ENCODE measurements around the gene IQGAP3. TPM values are rescaled to one million over a fixed set of nuclear protein-coding genes. Genes with fewer than 3 reads are reported as not detected.
A peak's percentile ranks its signal among the peaks of the same experiment; 100 is the strongest.

IQGAP3 gene
- polyA plus RNA-seq, 1 of the 3 experiments (the other 2 are of a cell fraction), result 15.6 TPM

GRCh38 chr1:156498432-156499193 is 73.8 kb downstream of the IQGAP3 start:
- no peak for DNase-seq
- Histone ChIP-seq H3K4me2 (peak overlapping the region; percentile 95), H3K9ac (peak overlapping the region; percentile 99), H2AFZ (ENCODE audit: low read depth) (no peak overlapping the region), H3F3A (replicated peaks; ENCODE audit: insufficient read depth) (peaks cover 21% of the 10 kb centered on the region), H3K27ac (ENCODE audit: low read depth in 2 of 2, low read length in 1 of 2) (peak overlapping the region; percentile 31 to 58; a peak in 3 of 4 replicates), H3K9me3 (no peaks in the 10 kb centered on the region), H3K4me1 (ENCODE audit: control insufficient read depth in 1 of 2, insufficient read depth in 2 of 2, low read depth in 1 of 2, low read length in 1 of 2) (peaks cover 40 to 62% of the 10 kb centered on the region in 2 experiments), H3K27me3 (ENCODE audit: insufficient read depth) (no peaks in the 10 kb centered on the region), H3K79me2 (ENCODE audit: insufficient read depth) (peaks cover 70% of the 10 kb centered on the region), H3K36me3 (replicated peaks in 1 of 2; ENCODE audit: control insufficient read depth in 1 of 2, insufficient read depth in 2 of 2, low read length in 1 of 2) (peaks cover 3 to 6% of the 10 kb centered on the region in 2 experiments), H3K9me2 (no peaks in the 10 kb centered on the region), H3K4me3 (ENCODE audit: low read depth in 2 of 2, low read length in 1 of 2) (peak overlapping the region; percentile 89 to 97), H4K20me1 (ENCODE audit: insufficient read depth) (peaks cover 61% of the 10 kb centered on the region)
- no peak for TF ChIP-seq FOSL2 (IDR thresholded peaks at IDR 0.05; ENCODE audit: borderline replicate concordance, low read depth)
- no peak for TF ChIP-seq PBX3 (IDR thresholded peaks at IDR 0.05)
- TF ChIP-seq SMC3 (IDR thresholded peaks at IDR 0.05; ENCODE audit: low read depth, low read length), result no peak
- TF ChIP-seq MAX (IDR thresholded peaks at IDR 0.05; ENCODE audit: low read depth), result no peak
- 39% methylated on average over 12 of the region's 12 CpGs for WGBS (ENCODE audit: low lambda C conversion rate)
- CTCF ChIA-PET, result interaction anchor here (0.9 to 7.3 kb wide), 8 partner anchors 9 to 53 kb away, joined by 3 to 47 read pairs (median 6); no protein-coding TSS in a partner anchor
- POLR2A ChIA-PET, result interaction anchor here (1.0 kb wide), 1 partner anchor 41 kb away, joined by 3 read pairs; no protein-coding TSS in a partner anchor

- Histone ChIP-seq H2AFZ (ENCODE audit: low read depth) (no peak overlapping the region), H4K20me1 (ENCODE audit: insufficient read depth) (peaks cover 68% of the 10 kb centered on the region), H3K36me3 (replicated peaks in 1 of 2; ENCODE audit: control insufficient read depth in 1 of 2, insufficient read depth in 2 of 2, low read length in 1 of 2) (peaks cover 3 to 6% of the 10 kb centered on the region in 2 experiments), H3K27ac (ENCODE audit: low read depth in 2 of 2, low read length in 1 of 2) (peak overlapping the region in 1 of 2 experiments; percentile 58; a peak in 2 of 4 replicates), H3K9me2 (no peaks in the 10 kb centered on the region), H3F3A (replicated peaks; ENCODE audit: insufficient read depth) (peaks cover 13% of the 10 kb centered on the region), H3K4me2 (peak overlapping the region; percentile 95), H3K4me3 (ENCODE audit: low read depth in 2 of 2, low read length in 1 of 2) (peak overlapping the region; percentile 1 to 89; a peak in 2 of 4 replicates), H3K9ac (no peak overlapping the region), H3K9me3 (no peaks in the 10 kb centered on the region), H3K27me3 (ENCODE audit: insufficient read depth) (no peaks in the 10 kb centered on the region), H3K4me1 (ENCODE audit: control insufficient read depth in 1 of 2, insufficient read depth in 2 of 2, low read depth in 1 of 2, low read length in 1 of 2) (peaks cover 34 to 61% of the 10 kb centered on the region in 2 experiments), H3K79me2 (ENCODE audit: insufficient read depth) (peaks cover 77% of the 10 kb centered on the region)
- POLR2A ChIA-PET, result interaction anchor here (1.0 kb wide), 1 partner anchor 40 kb away, joined by 3 read pairs; no protein-coding TSS in a partner anchor
- TF ChIP-seq SMC3 (IDR thresholded peaks at IDR 0.05; ENCODE audit: low read depth, low read length), result no peak
- no peak for TF ChIP-seq RXRA (IDR thresholded peaks at IDR 0.05; ENCODE audit: borderline replicate concordance, low read depth)
- TF ChIP-seq GABPA (IDR thresholded peaks at IDR 0.05; ENCODE audit: low read depth), result no peak
- no peak for DNase-seq
- CTCF ChIA-PET, result interaction anchor here (0.9 to 7.3 kb wide), 7 partner anchors 9 to 112 kb away, joined by 3 to 47 read pairs (median 6); no protein-coding TSS in a partner anchor
- WGBS (ENCODE audit: low lambda C conversion rate), result 96% methylated on average over 5 of the region's 5 CpGs
These were observed 74.5 kb downstream of the IQGAP3 start for GRCh38 chr1:156497743-156498431.
